HepG2 (cell line): ENCODE data around the gene ZFHX3. TPM values are rescaled to one million over a fixed set of nuclear protein-coding genes. Genes with fewer than 3 reads are reported as not detected.

Experiments
- BCL6 ChIP-seq: IDR thresholded peaks from 2 replicates; pipeline ENCODE4 v1.6.1; 2016; ENCODE audit warnings: missing genetic modification reagents, missing compliant biosample characterization
- BHLHE40 ChIP-seq: IDR thresholded peaks from 2 replicates; pipeline ENCODE4 v1.6.1; 2011; ENCODE audit warnings: low read length, improper control_type of control experiment
- HOXA3 ChIP-seq: sonication (generic); formaldehyde crosslinking; IDR thresholded peaks from 2 replicates; pipeline ENCODE4 v1.5.0; 2020; ENCODE audit warnings: missing genetic modification reagents
- HOXA5 ChIP-seq: sonication (generic); formaldehyde crosslinking; IDR thresholded peaks from 2 replicates; pipeline ENCODE4 v1.4.0; 2020; ENCODE audit warnings: missing genetic modification reagents
- KMT2B ChIP-seq: IDR thresholded peaks from 2 replicates; pipeline ENCODE4 v1.6.1; 2016; ENCODE audit warnings: missing genetic modification reagents, missing compliant biosample characterization
- MAFG ChIP-seq: sonication (generic); formaldehyde crosslinking; IDR thresholded peaks from 2 replicates; pipeline ENCODE4 v1.5.1; 2020; ENCODE audit warnings: mild to moderate bottlenecking, missing genetic modification reagents
- MED13 ChIP-seq: sonication (generic); formaldehyde crosslinking; IDR thresholded peaks from 2 replicates; pipeline ENCODE4 v1.5.0; 2020; ENCODE audit warnings: missing genetic modification reagents
- MIER3 ChIP-seq: IDR thresholded peaks from 2 replicates; pipeline ENCODE4 v1.6.1; 2016; ENCODE audit warnings: missing compliant biosample characterization, borderline replicate concordance
- RBFOX2 ChIP-seq: fragments of 200-400 bp; formaldehyde crosslinking; IDR thresholded peaks from 2 replicates; pipeline ENCODE4 v1.6.1; 2017; ENCODE audit warnings: low read depth, mild to moderate bottlenecking, low read length
- SKIL ChIP-seq: sonication (generic); formaldehyde crosslinking; IDR thresholded peaks from 2 replicates; pipeline ENCODE4 v1.8.0; 2022; ENCODE audit warnings: missing genetic modification reagents, mild to moderate bottlenecking, moderate library complexity, borderline replicate concordance
- SOX13 ChIP-seq, 3 experiments: fragments of 450-650 bp in 1 of 3; sonication (generic) in 1 of 3; formaldehyde crosslinking in 1 of 3; IDR thresholded peaks in 2 of 3; conservative IDR thresholded peaks in 1 of 3; 2 replicates each; pipeline versions ENCODE4 v1.5.0 to v1.6.1; 2016 to 2020; ENCODE audit warnings: antibody characterized with exemption in 1 of 3, mild to moderate bottlenecking in 1 of 3, missing compliant biosample characterization in 1 of 3, missing genetic modification reagents in 1 of 3, moderate library complexity in 1 of 3
- TFAP4 ChIP-seq: sonication (generic); IDR thresholded peaks from 2 replicates; pipeline ENCODE4 v1.6.1; 2016; ENCODE audit warnings: low read depth, borderline replicate concordance
- THAP11 ChIP-seq: IDR thresholded peaks from 2 replicates; pipeline ENCODE4 v1.6.1; 2016; ENCODE audit warnings: missing biosample characterization, missing genetic modification reagents
- ZNF10 ChIP-seq: sonication (generic); formaldehyde crosslinking; IDR thresholded peaks from 2 replicates; pipeline ENCODE4 v1.4.0; 2020; ENCODE audit warnings: mild to moderate bottlenecking, low read depth, missing genetic modification reagents, borderline replicate concordance
- ZNF432 ChIP-seq: sonication (generic); formaldehyde crosslinking; IDR thresholded peaks from 2 replicates; pipeline ENCODE4 v1.5.0; 2020; ENCODE audit warnings: missing genetic modification reagents, mild to moderate bottlenecking, borderline replicate concordance
- ZNF567 ChIP-seq: sonication (generic); formaldehyde crosslinking; IDR thresholded peaks from 2 replicates; pipeline ENCODE4 v1.8.1; 2023; ENCODE audit warnings: mild to moderate bottlenecking, missing genetic modification reagents, borderline replicate concordance
- ZNF674 ChIP-seq: sonication (generic); formaldehyde crosslinking; IDR thresholded peaks from 2 replicates; pipeline ENCODE4 v1.5.0; 2020; ENCODE audit warnings: low read depth, mild to moderate bottlenecking, missing genetic modification reagents
- ZNF7 ChIP-seq: IDR thresholded peaks from 2 replicates; pipeline ENCODE4 v1.6.1; 2016; ENCODE audit warnings: missing biosample characterization, missing genetic modification reagents
- ZNF737 ChIP-seq: sonication (generic); formaldehyde crosslinking; IDR thresholded peaks from 2 replicates; pipeline ENCODE4 v1.5.0; 2020; ENCODE audit warnings: missing genetic modification reagents, mild to moderate bottlenecking, borderline replicate concordance
- ZNF75D ChIP-seq: sonication (generic); formaldehyde crosslinking; IDR thresholded peaks from 2 replicates; pipeline ENCODE4 v1.8.1; 2023; ENCODE audit warnings: missing genetic modification reagents, mild to moderate bottlenecking, borderline replicate concordance
- ZNF761 ChIP-seq: sonication (generic); formaldehyde crosslinking; conservative IDR thresholded peaks from 2 replicates; pipeline ENCODE4 v1.4.0; 2020; ENCODE audit warnings: mild to moderate bottlenecking, missing genetic modification reagents
- ZSCAN12 ChIP-seq: sonication (generic); formaldehyde crosslinking; IDR thresholded peaks from 2 replicates; pipeline ENCODE4 v1.9.0; 2021; ENCODE audit warnings: mild to moderate bottlenecking, missing genetic modification reagents
- polyA plus RNA-seq, 8 experiments: library from polyadenylated mRNA; depleted of rRNA in 3 of 8; stranded (reverse) in 7 of 8; unstranded in 1 of 8; fragments of >200 nt; fragmentation: Illumina TruSeq in 4 of 8; extraction: Trizol in 4 of 8; gene quantifications; 2 replicates each; pipeline versions ENCODE4 v1.2.1 to v1.2.3, GENCODE V29; 2011 to 2016; ENCODE audit warnings: low read depth in 4 of 8, missing spikeins in 1 of 8, mixed read lengths in 1 of 8; ENCODE audit not compliant: insufficient read depth in 1 of 8
- total RNA-seq, 5 experiments: library from RNA; depleted of rRNA; stranded (reverse); fragments of >200 nt; fragmentation: Illumina TruSeq; extraction: Trizol; gene quantifications; 2 replicates each; pipeline ENCODE4 v1.2.3, GENCODE V29; 2016; ENCODE audit warnings: low read depth in 1 of 5
- TF ChIP-seq, protein P1 (sequence below): sonication (generic); formaldehyde crosslinking; IDR thresholded peaks from 2 replicates; pipeline ENCODE4 v1.5.0; 2020; ENCODE audit warnings: missing genetic modification reagents

Gene ZFHX3
- total and polyA plus RNA-seq, 2 of the 13 experiments (the other 11 are each of a cell fraction or from before 2014, with no cell fraction given), result 5.0 to 6.0 TPM

DNA sequence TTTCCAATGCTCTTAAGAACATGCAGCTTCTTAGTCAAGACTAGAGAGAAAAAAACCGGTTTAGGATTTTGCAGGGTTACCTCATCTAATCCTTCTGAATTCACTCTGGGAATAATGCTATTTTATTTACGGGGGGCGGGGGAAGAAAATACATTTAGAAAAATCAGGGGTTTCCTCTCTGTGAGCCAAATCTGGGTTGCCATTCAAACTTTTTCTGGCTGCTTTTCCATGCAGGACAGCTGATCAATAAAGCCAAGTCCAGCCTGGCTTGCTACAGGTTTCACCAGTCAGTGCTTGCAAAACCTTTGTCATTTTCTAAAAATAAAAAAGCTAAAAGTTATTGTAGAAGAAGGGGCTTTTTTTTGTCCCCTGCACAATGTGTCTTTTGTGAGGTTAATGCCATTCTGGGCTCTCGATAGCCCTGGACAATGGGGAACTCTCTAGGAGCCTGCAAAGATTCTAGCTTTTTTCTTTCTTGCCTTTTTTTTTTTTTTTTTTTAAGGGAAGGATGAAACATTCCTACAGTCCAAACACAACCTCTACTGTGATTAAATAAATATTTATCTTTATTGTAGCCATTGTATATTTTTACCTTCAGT lies 13.1 kb upstream of the ZFHX3 start (continued):
- no peak for TF ChIP-seq SOX13 (IDR thresholded peaks at IDR 0.05)
- TF ChIP-seq SOX13 (CRISPR knock-in tag; conservative IDR thresholded peaks at IDR 0.05 in 1 of 2, IDR thresholded peaks at IDR 0.05 in 1 of 2), result peak in 1 of 2 experiments; percentile 59; a peak in 2 of 4 replicates
- no peak for TF ChIP-seq ZNF7 (CRISPR knock-in tag)
- TF ChIP-seq MAFG (CRISPR knock-in tag), result no peak
- TF ChIP-seq RBFOX2, result no peak
- no peak for TF ChIP-seq SKIL
- TF ChIP-seq ZNF761 (CRISPR knock-in tag), result no peak
- TF ChIP-seq MED13 (CRISPR knock-in tag), result no peak
- no peak for TF ChIP-seq ZNF737 (CRISPR knock-in tag)
- no peak for TF ChIP-seq ZNF10 (CRISPR knock-in tag)
- peak; percentile 36; the same call in 1 of the 2 replicates for TF ChIP-seq TFAP4
- TF ChIP-seq HOXA3 (CRISPR knock-in tag), result no peak
- no peak for TF ChIP-seq KMT2B (CRISPR knock-in tag)
- TF ChIP-seq THAP11 (CRISPR knock-in tag), result no peak
- no peak for TF ChIP-seq MIER3 (CRISPR knock-in tag)
- TF ChIP-seq ZNF674 (CRISPR knock-in tag), result no peak
- TF ChIP-seq ZNF432 (CRISPR knock-in tag), result no peak
- no peak for TF ChIP-seq ZNF75D (CRISPR knock-in tag)
- TF ChIP-seq, protein P1, sequence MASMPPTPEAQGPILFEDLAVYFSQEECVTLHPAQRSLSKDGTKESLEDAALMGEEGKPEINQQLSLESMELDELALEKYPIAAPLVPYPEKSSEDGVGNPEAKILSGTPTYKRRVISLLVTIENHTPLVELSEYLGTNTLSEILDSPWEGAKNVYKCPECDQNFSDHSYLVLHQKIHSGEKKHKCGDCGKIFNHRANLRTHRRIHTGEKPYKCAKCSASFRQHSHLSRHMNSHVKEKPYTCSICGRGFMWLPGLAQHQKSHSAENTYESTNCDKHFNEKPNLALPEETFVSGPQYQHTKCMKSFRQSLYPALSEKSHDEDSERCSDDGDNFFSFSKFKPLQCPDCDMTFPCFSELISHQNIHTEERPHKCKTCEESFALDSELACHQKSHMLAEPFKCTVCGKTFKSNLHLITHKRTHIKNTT, result no peak
- TF ChIP-seq BHLHE40, result no peak
- no peak for TF ChIP-seq ZSCAN12
- no peak for TF ChIP-seq BCL6 (CRISPR knock-in tag)
- TF ChIP-seq ZNF567, result no peak
- TF ChIP-seq HOXA5 (CRISPR knock-in tag), result no peak
